GM12878 (cell line): ENCODE measurements around the gene B4GALT3. TPM values are rescaled to one million over a fixed set of nuclear protein-coding genes. Genes with fewer than 3 reads are reported as not detected.

Experiments
- BCL11A ChIP-seq: IDR thresholded peaks from 2 replicates; pipeline ENCODE4 v1.6.1; 2011; ENCODE audit warnings: low read depth, low read length
- CHD1 ChIP-seq: IDR thresholded peaks from 2 replicates; pipeline ENCODE4 v1.6.1; 2012; ENCODE audit warnings: low read depth, low read length, improper control_type of control experiment
- CREM ChIP-seq: IDR thresholded peaks from 2 replicates; pipeline ENCODE4 v1.6.1; 2014; ENCODE audit warnings: antibody characterized with exemption, low read depth
- DPF2 ChIP-seq: fragments of 450-650 bp; IDR thresholded peaks from 2 replicates; pipeline ENCODE4 v1.6.1; 2017; ENCODE audit warnings: mild to moderate bottlenecking
- EED ChIP-seq: sonication (generic); IDR thresholded peaks from 2 replicates; pipeline ENCODE4 v1.6.1; 2016; ENCODE audit warnings: antibody characterized with exemption, low read depth
- EP300 ChIP-seq, 2 experiments: fragments of 150-350 bp in 1 of 2; IDR thresholded peaks; 2 replicates each; pipeline ENCODE4 v1.6.1; 2011 to 2012; ENCODE audit warnings: low read depth in 2 of 2, low read length in 2 of 2, borderline replicate concordance in 1 of 2, improper control_type of control experiment in 1 of 2, inconsistent platforms in 1 of 2; ENCODE audit not compliant: control insufficient read depth in 1 of 2
- HCFC1 ChIP-seq: fragments of 150-350 bp; IDR thresholded peaks from 2 replicates; pipeline ENCODE4 v1.6.1; 2014; ENCODE audit warnings: low read length
- IKZF1 ChIP-seq: fragments of 450-650 bp; conservative IDR thresholded peaks from 2 replicates; pipeline ENCODE4 v1.6.1; 2017; ENCODE audit warnings: antibody characterized with exemption, mild to moderate bottlenecking
- NBN ChIP-seq: fragments of 450-650 bp; IDR thresholded peaks from 2 replicates; pipeline ENCODE4 v1.6.1; 2016
- POLR2AphosphoS5 ChIP-seq: IDR thresholded peaks from 2 replicates; pipeline ENCODE4 v1.6.1; 2011; ENCODE audit warnings: mild to moderate bottlenecking, low read length, inconsistent platforms
- POU2F2 ChIP-seq: IDR thresholded peaks from 3 replicates; pipeline ENCODE4 v1.6.1; 2011; ENCODE audit warnings: low read depth, mild to moderate bottlenecking, low read length, borderline replicate concordance
- SIN3A ChIP-seq: IDR thresholded peaks from 2 replicates; pipeline ENCODE4 v1.6.1; 2012; ENCODE audit warnings: low read depth, low read length, improper control_type of control experiment
- SRF ChIP-seq, 2 experiments: IDR thresholded peaks; 2 replicates each; pipeline ENCODE4 v1.6.1; 2011; ENCODE audit warnings: low read depth in 2 of 2, low read length in 2 of 2, mild to moderate bottlenecking in 1 of 2, moderate library complexity in 1 of 2
- TCF7 ChIP-seq: IDR thresholded peaks from 2 replicates; pipeline ENCODE4 v1.6.1; 2014; ENCODE audit warnings: antibody characterized with exemption, borderline replicate concordance
- YBX1 ChIP-seq: fragments of 450-650 bp; IDR thresholded peaks from 2 replicates; pipeline ENCODE4 v1.6.1; 2016; ENCODE audit warnings: antibody characterized with exemption
- YY1 ChIP-seq: IDR thresholded peaks from 2 replicates; pipeline ENCODE4 v1.6.1; 2011; ENCODE audit warnings: low read depth, mild to moderate bottlenecking, low read length
- ZNF217 ChIP-seq: fragments of 450-650 bp; IDR thresholded peaks from 2 replicates; pipeline ENCODE4 v1.6.1; 2017; ENCODE audit warnings: antibody characterized with exemption, mild to moderate bottlenecking
- ZNF384 ChIP-seq: IDR thresholded peaks from 2 replicates; pipeline ENCODE4 v1.6.1; 2012; ENCODE audit warnings: low read depth, mild to moderate bottlenecking, low read length, improper control_type of control experiment, borderline replicate concordance
- polyA plus RNA-seq, 11 experiments: library from polyadenylated mRNA; depleted of rRNA in 4 of 11; unstranded in 6 of 11; stranded (reverse) in 5 of 11; fragments of >200 nt; fragmentation: Nextera tagmentation in 4 of 11; fragmentation: Illumina TruSeq in 1 of 11; extraction: Ambion mirVana in 4 of 11; extraction: Trizol in 1 of 11; gene quantifications; 1 replicate in 1 of 11; 2 replicates in 10 of 11; pipeline versions ENCODE4 v1.2.1 to v1.2.3, GENCODE V29; 2011 to 2016; ENCODE audit warnings: inconsistent platforms in 2 of 11, missing spikeins in 2 of 11, low read depth in 1 of 11
- total RNA-seq, 4 experiments: library from RNA; depleted of rRNA in 3 of 4; stranded (reverse); fragments of >200 nt in 3 of 4; fragmentation: Illumina TruSeq in 1 of 4; extraction: Trizol in 1 of 4; gene quantifications; 2 replicates each; pipeline versions ENCODE4 v1.2.1 to v1.2.3, GENCODE V29; 2013 to 2021
- TF ChIP-seq, protein P1 (sequence below): fragments of 450-650 bp; IDR thresholded peaks from 2 replicates; pipeline ENCODE4 v1.6.1; 2017; ENCODE audit warnings: low read depth, mild to moderate bottlenecking, moderate library complexity
- TF ChIP-seq, protein P2 (sequence below): fragments of 450-650 bp; IDR thresholded peaks from 2 replicates; pipeline ENCODE4 v1.6.1; 2016; ENCODE audit warnings: mild to moderate bottlenecking
- TF ChIP-seq, protein P3 (sequence below): IDR thresholded peaks from 2 replicates; pipeline ENCODE4 v1.6.1; 2012; ENCODE audit warnings: low read length, inconsistent platforms
- TF ChIP-seq, protein P4 (sequence below): IDR thresholded peaks from 2 replicates; pipeline ENCODE4 v1.6.1; 2012; ENCODE audit warnings: low read depth, low read length, improper control_type of control experiment
- TF ChIP-seq, protein P5 (sequence below): fragments of 450-650 bp; IDR thresholded peaks from 2 replicates; pipeline ENCODE4 v1.6.1; 2017; ENCODE audit warnings: mild to moderate bottlenecking, low read depth, inconsistent platforms; ENCODE audit not compliant: poor library complexity, severe bottlenecking

Gene B4GALT3
- total and polyA plus RNA-seq, 10 of the 15 experiments (the other 5 are each of a cell fraction or from before 2014, with no cell fraction given) = 27.1 to 58.9 (median 42.6) TPM

DNA sequence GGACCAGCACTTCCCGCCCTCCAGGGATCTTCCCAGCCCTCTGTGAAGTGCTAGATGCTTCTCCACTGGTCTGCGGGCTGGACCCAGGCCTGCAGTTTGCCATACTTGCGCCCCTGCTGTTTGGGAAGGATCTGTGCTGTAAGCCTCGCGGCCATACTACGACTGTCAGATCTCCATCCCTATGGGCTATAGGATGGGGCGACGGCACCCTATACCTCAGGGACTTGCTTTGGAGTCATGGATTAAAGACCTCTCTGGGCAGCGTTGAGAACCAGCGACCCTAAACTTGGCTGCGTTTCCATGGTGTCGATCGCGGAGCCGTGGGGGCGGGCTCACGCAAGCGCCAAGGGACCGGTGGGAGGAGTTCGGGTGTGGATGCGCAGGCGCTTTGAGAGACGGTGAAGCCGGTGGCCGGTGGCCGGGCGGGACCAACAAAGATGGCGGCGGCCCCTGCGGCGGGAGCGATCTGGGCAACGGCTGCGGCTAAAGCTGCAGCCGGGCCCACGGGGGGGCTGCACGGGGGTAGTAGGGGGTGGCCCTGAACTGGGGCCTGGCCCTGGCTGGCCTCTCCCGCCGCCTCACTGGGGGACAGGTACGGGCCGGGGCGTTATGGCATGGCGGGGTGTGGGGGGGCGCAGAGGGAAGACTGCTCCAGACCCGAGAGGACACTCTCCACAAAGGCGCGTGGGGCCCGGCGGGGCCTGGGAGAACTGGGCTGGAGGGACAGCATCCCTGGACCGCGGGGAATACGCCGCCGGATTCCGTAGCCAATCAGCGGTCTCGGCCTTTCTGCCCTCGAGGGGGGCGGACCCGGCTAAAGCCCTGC is 18.0 kb downstream of the B4GALT3 start, which contains the start of gene USP21 (continued):
- TF ChIP-seq, protein P1, sequence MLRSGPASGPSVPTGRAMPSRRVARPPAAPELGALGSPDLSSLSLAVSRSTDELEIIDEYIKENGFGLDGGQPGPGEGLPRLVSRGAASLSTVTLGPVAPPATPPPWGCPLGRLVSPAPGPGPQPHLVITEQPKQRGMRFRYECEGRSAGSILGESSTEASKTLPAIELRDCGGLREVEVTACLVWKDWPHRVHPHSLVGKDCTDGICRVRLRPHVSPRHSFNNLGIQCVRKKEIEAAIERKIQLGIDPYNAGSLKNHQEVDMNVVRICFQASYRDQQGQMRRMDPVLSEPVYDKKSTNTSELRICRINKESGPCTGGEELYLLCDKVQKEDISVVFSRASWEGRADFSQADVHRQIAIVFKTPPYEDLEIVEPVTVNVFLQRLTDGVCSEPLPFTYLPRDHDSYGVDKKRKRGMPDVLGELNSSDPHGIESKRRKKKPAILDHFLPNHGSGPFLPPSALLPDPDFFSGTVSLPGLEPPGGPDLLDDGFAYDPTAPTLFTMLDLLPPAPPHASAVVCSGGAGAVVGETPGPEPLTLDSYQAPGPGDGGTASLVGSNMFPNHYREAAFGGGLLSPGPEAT = no peak; the same call in 1 of the 2 replicates
- no peak for TF ChIP-seq YBX1
- TF ChIP-seq NBN = no peak
- TF ChIP-seq TCF7 = no peak
- 0 out of 3 replicates have a peak, but pooled peaks have one; percentile 3 for TF ChIP-seq POU2F2
- peak; percentile 53; the same call in 1 of the 2 replicates for TF ChIP-seq SIN3A
- peak; percentile 66 for TF ChIP-seq POLR2AphosphoS5
- TF ChIP-seq BCL11A = no peak
- TF ChIP-seq ZNF384 = no peak
- TF ChIP-seq, protein P2, sequence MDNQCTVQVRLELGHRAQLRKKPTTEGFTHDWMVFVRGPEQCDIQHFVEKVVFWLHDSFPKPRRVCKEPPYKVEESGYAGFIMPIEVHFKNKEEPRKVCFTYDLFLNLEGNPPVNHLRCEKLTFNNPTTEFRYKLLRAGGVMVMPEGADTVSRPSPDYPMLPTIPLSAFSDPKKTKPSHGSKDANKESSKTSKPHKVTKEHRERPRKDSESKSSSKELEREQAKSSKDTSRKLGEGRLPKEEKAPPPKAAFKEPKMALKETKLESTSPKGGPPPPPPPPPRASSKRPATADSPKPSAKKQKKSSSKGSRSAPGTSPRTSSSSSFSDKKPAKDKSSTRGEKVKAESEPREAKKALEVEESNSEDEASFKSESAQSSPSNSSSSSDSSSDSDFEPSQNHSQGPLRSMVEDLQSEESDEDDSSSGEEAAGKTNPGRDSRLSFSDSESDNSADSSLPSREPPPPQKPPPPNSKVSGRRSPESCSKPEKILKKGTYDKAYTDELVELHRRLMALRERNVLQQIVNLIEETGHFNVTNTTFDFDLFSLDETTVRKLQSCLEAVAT = 0 out of 2 replicates have a peak, but pooled peaks have one; percentile 41
- TF ChIP-seq, protein P3, sequence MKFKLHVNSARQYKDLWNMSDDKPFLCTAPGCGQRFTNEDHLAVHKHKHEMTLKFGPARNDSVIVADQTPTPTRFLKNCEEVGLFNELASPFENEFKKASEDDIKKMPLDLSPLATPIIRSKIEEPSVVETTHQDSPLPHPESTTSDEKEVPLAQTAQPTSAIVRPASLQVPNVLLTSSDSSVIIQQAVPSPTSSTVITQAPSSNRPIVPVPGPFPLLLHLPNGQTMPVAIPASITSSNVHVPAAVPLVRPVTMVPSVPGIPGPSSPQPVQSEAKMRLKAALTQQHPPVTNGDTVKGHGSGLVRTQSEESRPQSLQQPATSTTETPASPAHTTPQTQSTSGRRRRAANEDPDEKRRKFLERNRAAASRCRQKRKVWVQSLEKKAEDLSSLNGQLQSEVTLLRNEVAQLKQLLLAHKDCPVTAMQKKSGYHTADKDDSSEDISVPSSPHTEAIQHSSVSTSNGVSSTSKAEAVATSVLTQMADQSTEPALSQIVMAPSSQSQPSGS = no peak
- TF ChIP-seq ZNF217 = no peak
- peak; percentile 99 for TF ChIP-seq IKZF1
- peak; percentile 26; the same call in 1 of the 2 replicates for TF ChIP-seq DPF2
- no peak for TF ChIP-seq SRF (IDR thresholded peaks at IDR 0.05; ENCODE audit: low read depth in 2 of 2, low read length in 2 of 2)
- peak; percentile 99 for TF ChIP-seq YY1
- TF ChIP-seq CREM = no peak
- TF ChIP-seq EP300 (IDR thresholded peaks at IDR 0.05; ENCODE audit: borderline replicate concordance in 1 of 2, control insufficient read depth in 1 of 2, low read depth in 2 of 2, low read length in 2 of 2) = no peak
- peak; percentile 82 for TF ChIP-seq HCFC1
- TF ChIP-seq EED = no peak
- TF ChIP-seq, protein P4, sequence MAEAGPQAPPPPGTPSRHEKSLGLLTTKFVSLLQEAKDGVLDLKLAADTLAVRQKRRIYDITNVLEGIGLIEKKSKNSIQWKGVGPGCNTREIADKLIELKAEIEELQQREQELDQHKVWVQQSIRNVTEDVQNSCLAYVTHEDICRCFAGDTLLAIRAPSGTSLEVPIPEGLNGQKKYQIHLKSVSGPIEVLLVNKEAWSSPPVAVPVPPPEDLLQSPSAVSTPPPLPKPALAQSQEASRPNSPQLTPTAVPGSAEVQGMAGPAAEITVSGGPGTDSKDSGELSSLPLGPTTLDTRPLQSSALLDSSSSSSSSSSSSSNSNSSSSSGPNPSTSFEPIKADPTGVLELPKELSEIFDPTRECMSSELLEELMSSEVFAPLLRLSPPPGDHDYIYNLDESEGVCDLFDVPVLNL = no peak
- TF ChIP-seq CHD1 = no peak
- TF ChIP-seq, protein P5, sequence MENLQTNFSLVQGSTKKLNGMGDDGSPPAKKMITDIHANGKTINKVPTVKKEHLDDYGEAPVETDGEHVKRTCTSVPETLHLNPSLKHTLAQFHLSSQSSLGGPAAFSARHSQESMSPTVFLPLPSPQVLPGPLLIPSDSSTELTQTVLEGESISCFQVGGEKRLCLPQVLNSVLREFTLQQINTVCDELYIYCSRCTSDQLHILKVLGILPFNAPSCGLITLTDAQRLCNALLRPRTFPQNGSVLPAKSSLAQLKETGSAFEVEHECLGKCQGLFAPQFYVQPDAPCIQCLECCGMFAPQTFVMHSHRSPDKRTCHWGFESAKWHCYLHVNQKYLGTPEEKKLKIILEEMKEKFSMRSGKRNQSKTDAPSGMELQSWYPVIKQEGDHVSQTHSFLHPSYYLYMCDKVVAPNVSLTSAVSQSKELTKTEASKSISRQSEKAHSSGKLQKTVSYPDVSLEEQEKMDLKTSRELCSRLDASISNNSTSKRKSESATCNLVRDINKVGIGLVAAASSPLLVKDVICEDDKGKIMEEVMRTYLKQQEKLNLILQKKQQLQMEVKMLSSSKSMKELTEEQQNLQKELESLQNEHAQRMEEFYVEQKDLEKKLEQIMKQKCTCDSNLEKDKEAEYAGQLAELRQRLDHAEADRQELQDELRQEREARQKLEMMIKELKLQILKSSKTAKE = no peak
